Lung microvascular endothelial cell (primary cell): ENCODE measurements around the gene ACAD10. TPM values are rescaled to one million over a fixed set of nuclear protein-coding genes. Genes with fewer than 3 reads are reported as not detected.
"Not testable (repeated sequence)": the region's sequence is repeated elsewhere in the genome, so short reads cannot be mapped to it uniquely, and the experiment has no call there.

Source experiments
- DNase-seq, 2 donors: peaks; one replicate each; pipeline versions ENCODE4 v3.0.0 to v3.0.0-alpha.2; 2010; ENCODE audit warnings: low read depth in 2 of 2
- total RNA-seq: library from RNA; depleted of rRNA; stranded (reverse); fragments of >200 nt; gene quantifications from 2 replicates; pipeline ENCODE4 v1.2.1, GENCODE V29; 2014

ACAD10 gene
- total RNA-seq = 8.3 and 10.9 TPM in 2 replicates

DNA sequence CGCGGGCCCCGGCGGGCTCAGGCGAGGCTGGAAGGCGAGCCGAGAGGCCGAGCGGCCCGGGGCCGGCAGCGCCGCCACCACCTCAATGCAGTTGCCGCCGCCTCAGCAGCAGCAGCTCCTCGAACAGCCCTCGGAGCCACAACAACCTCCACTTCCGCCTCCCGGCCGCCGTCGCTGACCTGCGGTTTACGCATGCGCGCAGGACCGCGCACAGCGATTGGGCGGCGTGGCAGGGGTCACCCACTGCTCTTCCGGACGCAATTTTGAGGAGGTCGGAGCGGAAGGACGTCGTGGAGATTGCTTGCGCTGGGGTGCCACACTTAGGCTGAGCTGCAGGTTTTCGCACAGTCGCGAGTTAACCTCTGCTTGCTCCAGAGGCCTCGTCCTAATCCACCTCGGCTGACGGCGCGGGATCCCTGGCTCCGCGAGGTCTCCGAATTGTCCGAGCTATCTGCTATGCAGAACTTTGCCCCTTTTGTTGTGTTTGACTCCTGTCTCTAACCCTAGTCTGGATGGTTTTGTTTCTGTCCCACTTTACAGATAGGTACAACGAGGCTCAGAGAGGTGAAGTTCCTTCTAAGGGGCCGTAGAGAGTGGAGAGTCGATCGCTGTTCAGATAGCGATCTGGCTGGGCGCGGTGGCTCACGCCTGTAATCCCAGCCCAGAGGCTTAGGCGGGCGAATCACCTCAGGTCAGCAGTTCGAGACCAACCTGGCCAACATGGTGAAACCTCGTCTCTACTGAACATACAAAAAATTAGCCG is at the start of gene ACAD10, which contains the start of gene BRAP:
TSS of gene ACAD10 (plus strand) at position 243 of the 763 bp plus-strand sequence. CDS start 6,657 bp downstream, outside the sequence.
TSS of gene BRAP (minus strand) at position 146 of the 763 bp plus-strand sequence. CDS start 164 bp downstream, outside the sequence.
- peak; percentile 95 to 98 for DNase-seq

DNA sequence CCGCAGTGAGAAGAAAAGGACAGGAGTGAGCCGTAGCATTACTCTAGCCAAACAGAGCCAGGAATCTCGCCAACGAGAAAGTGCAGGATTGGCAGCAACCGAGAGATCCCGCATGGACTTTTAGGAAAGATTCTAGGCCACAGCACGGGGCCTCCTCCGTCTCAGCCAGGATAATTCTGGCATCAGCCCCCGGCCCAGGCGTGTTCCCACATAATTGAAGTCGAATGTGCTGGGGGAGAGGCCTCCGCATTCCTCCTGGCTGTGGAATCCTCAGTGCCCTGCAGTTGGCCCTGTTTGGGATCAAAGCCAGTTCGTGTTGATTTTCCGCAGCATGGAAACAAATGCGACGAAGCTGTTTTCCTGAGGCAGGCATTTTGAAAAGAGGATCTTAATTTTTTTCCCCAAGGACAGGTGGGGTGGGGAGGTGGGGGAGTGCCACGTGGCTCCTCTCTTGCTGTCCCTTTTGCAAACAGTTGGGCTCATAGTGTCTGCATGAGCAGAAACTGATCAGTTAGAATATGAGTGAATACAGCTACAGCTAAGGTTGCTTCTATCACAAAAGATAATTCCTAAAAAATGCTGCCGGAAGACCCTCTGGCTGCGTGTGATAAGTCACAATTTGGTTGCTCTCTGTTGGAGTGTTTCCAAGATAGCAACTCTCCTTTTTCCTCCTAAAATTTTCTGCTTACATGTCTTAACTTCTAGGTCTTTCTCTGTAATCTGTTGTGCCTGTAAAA is 49.5 kb upstream of the ACAD10 start:
- DNase-seq = peak; percentile 36 to 73

DNA sequence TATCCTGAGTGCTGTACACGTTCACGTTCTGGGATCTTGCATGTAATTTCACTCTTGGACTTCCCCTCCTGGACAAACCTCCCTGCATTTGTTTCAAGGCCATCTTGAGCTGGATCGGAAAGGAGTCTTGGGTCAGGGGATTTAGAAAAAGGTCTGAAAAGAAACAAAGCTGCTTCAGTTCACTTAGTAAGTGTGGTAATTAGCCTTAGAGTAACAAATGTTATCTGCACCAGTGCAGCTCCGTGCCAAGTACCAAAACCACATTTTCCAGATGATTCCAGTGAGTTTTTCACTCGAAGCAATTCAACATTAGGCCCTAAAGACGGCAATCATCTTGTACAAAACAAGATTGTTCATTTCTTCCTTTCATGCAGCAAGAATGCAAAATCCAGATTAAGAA is 47.3 kb upstream of the ACAD10 start:
- DNase-seq = no peak

DNA sequence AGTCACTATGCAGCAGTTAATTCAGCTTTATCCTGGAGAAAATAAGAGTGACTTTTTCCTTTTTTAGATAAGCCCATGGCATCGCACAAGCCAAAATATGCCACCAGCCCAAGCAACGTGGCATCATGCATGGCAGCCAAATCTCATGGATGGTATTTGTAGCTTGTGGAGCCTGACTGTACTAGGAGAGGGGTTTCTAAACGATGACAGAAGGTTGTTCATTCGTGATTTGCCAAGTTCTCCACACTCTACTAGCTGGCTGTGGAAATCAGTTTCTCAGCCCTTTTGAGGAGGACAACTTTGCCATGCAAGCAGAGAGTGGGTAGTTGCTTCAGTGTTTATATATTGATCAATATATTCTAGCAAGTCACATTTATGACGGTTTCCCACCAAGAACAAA is 45.3 kb upstream of the ACAD10 start:
- DNase-seq = no peak

DNA sequence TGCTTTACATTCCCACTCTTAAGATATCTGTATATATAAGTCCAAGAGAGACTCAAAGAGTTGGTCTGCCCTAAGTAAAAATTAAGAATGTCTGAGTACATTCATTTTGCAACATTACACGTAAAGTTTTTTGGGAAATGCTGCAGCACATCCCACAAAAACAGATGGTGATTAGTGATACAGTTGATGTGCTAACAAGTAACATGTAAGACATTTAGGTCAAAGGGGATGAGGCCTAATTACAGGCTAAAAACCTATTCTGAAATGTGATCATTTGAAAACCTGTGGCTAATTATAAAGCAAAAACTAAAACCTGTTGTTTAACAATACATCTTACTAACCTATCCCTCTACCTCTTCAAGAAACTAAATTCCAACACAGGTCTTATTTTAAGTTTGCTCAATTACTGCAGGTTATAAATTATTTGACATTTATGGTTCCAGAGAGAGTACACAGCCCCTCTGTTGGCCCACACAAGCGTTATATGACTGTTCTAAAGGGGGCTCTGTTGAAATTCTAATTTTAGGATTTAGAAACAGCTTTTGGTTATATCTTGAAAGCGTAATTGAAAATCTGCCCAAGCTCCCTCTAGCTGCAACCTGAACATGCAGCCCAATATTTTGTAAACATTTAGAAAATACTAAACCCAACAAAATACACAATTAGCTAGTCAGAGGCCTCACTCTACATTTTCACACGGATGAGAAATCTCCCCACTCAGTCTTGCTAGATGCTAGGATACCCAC is 43.0 kb upstream of the ACAD10 start:
- no peak for DNase-seq

- DNase-seq = peak; percentile 33 to 45
Measured at GRCh38 chr12:111643427-111643826, 42.4 kb upstream of the ACAD10 start.

GRCh38 chr12:111645433-111645832 is 40.4 kb upstream of the ACAD10 start:
- DNase-seq = peak in 1 of 2 donors; percentile 37

DNA sequence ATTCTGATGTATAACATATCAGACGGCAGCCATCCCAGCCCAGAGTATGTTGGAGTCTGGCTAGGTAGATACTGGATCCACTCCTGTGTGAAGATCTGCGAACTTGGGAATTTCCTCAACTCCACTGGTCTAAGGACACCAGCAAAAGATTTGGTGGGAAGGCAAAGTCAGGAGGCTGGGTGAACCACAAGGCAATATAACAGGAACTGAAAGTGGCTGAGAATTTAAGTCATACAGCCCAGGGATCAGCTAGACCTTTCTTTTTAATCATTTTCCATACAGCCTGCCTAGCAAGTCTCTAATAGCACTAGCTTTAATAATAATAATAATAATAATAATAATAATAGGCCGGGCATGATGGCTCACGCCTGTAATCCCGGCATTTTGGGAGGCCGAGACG is 34.9 kb upstream of the ACAD10 start:
- DNase-seq = no peak

DNA sequence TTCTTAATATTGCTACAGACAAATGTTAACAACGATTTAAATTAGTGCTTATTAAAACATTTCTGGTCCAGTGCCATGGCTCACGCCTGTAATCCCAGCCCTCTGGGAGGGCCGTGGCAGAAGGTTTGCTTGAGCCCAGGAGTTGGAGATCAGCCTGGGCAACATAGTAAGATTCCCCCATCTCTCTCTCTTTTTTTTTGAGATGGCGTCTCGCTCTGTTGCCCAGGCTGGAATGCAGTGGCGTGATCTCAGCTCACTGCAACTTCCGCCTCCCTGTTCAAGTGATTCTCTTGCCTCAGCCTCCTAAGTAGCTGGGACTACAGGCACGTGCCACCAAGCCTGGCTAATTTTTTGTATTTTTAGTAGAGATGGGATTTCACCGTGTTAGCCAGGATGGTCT is 33.3 kb upstream of the ACAD10 start:
- DNase-seq = not testable (repeated sequence)

DNA sequence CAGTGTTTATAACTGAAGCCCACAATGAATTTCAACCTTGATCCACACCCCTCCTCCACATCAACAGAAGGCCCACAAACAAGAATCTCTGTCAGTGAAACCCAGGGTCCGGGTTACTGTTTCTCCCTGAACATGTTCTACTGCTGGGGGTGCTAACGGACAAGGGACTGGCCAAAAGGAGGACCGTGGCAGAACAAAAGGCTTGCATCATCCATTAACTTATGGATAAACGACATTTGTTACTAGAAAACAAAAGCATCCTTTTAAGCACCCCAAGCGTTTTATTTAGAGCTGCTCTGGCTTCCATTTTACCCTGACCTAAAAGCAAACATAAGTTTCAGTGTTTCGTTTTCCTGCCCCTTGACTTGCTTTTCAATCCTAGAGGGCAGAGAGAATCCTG is 32.3 kb upstream of the ACAD10 start:
- no peak for DNase-seq

- DNase-seq = peak; percentile 35 to 59
Measured at GRCh38 chr12:111655356-111655755, 30.5 kb upstream of the ACAD10 start.

GRCh38 chr12:111656016-111656415 is 29.8 kb upstream of the ACAD10 start:
- DNase-seq = peak in 1 of 2 donors; percentile 7

- DNase-seq = no peak
Measured at GRCh38 chr12:111664499-111664898, 21.4 kb upstream of the ACAD10 start.

GRCh38 chr12:111664961-111665865 is 20.6 kb upstream of the ACAD10 start:
- DNase-seq = no peak

DNA sequence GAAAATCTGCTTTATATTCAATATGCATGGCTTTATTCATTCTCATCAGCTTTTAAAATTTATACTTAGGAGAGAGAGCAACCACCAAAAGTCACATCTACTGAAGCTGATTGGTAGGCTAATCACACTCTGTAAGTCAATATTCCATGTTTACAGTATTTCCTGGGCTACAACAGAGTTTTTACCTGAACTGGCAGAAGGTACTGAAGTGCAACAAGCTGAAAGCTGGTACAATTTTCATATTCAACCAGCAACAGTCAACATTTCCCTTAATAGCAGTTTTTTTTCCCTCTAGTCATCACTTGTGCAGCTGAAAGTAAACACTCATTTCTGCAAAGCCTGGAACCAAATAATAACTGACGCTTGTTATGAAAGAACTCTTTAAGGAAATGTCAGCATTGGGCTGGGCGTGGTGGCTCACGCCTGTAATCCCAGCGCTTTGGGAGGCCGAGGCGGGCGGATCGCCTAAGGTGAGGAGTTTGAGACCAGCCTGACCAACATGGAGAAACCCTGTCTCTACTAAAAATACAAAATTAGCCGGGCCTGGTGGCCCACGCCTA is 13.0 kb upstream of the ACAD10 start:
- DNase-seq = no peak

DNA sequence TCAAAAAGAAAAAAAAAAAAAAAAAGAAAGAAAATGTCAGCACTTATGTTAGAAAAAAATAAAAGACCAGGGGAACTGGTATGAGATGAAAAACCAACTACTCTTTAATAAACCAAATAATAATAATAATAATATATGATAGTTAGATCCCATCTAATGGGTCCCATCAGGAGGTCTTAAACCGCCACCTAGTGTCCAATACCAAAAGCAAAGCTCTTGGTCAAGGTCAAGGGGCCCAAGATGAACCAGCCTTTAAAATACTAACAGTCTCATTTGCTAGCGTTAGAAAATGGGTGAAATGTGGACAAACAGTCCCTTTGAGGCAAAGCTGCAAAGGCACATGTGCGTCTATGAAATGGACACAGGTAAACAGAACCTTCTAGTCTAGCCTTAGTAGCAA is 12.3 kb upstream of the ACAD10 start:
- peak; percentile 60 to 67 for DNase-seq

DNA sequence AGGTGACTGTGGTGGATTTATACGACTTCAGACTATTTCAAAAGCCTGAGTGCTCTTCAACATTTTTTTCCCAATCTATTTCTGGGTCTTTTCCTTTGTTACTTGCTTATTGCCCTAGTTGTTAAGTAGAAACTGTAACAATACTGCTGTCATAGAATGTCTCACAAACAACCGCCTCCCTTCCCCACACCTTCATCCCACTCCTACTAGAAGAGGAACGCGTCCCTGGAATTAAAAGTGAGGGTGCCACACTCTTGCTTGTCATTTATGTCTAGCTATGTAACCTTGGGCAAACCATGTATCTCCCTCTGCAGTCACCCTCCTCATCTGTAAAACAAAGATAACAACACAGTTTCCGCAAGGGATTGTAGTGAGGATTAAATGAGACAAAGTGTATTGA is 8.7 kb upstream of the ACAD10 start:
- no peak for DNase-seq

DNA sequence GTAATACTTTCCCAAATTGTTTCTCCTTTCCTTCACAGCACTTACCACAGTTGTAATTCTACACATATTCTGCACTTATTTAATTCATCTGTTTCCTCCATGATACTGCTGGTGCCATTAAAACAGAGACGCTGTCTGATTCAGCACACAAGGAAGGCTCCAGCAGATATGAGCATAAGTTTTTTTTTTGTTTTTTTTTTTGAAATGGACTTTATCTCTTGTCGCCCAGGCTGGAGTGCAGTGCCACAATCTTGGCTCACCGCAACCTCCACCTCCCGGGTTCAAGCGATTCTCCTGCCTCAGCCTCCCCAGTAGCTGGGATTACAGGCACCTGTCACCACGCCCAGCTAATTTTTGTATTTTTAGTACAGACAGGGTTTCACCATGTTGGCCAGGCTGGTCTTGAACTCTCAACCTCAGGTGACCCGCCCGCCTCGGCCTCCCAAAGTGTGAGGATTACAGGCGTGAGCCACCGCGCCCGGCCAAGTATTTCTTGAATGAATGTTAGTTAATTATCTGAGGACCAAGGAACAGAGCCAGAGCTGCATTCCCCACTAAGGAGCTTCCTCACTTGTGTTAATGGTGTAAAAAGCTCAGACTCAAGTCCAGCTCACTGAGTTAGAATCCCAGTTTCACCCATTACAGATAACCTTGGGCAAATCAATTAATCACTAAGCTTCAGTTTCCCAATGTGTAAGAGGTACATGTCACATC is 1.2 kb upstream of the ACAD10 start:
- DNase-seq = peak in 1 of 2 donors; percentile 12

DNA sequence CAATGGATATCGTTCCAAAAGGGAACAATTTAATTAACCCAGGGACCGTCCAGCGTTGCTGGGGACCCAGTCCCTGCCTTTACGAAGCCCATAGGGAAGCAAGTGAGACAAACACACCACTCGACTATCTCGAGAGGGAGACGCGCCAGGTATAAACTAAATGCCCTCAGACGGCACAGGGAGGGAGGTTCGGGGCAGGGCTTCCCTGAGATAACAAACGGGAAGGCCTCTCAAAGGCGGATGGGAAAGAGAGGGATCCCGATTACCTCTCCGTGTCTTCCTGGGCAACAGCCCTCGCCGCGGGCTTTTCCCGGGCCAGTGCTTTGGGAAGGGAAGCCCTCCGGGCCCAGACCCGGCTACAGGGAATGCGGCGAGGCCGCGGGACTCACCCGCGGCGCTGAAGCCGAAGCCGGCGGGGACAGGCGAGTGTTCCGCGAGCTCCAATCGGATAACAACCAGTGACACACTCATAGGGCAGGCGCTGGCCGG is 487 bp upstream of the ACAD10 start:
- no peak for DNase-seq
